CD4-positive, alpha-beta T cell treated with Interleukin-15 for 4 hours (primary cell): Measurements from ENCODE around the gene ANKRD11.
"Not testable (repeated sequence)": the region's sequence is repeated elsewhere in the genome, so short reads cannot be mapped to it uniquely, and the experiment has no call there.

Experiments used
- DNase-seq: peaks from one replicate; pipeline ENCODE4 v3.0.0-alpha.2; 2020; ENCODE audit warnings: low spot score

The ANKRD11 gene

GRCh38 chr16:89402962-89403361 is 87.4 kb downstream of the ANKRD11 start:
- no peak for DNase-seq

DNA sequence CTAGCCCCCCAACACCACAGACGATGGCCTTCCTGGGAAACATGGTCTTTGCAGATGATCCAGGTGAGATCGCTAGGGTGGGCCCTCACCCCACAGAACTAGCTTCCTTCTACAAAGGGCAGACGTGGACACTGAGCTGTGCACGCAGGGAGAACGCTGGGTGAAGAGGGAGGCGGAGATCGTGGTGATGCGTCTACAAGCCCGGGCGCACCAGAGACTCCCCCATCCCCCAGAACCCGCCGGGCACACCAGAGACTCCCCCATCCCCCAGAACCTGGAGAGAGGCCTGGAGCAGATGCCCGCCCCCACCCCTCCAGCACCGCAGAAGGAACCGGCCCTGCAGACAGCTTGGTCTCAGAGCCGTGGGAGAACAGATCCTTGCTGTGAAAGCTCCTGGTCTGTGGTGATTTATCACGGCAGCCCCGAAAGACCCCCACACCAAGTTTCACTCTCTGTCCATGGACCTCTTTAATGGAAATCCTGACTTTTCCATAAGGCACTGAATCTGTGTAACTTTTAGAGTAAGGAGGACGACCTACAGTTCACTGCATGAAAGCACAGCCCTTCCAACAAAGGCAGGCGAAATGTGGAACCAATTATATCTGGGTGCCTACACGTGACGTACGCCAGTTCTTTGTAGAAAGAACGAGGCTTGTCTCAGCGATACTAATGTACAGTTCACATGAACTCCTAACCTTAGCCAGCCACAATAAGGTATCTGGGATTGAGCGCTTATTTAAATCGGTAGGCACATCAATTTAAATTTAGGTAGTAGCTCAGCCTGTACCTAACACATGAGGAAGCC is 88.5 kb downstream of the ANKRD11 start:
- DNase-seq: no peak

- no peak for DNase-seq
These were observed 89.2 kb downstream of the ANKRD11 start for GRCh38 chr16:89401205-89401604.

GRCh38 chr16:89400740-89401139 is 89.6 kb downstream of the ANKRD11 start:
- DNase-seq: no peak

- DNase-seq: no peak
These were observed 91.4 kb downstream of the ANKRD11 start for GRCh38 chr16:89398924-89399323.

GRCh38 chr16:89397331-89397861 is 93.0 kb downstream of the ANKRD11 start:
- DNase-seq: no peak

DNA sequence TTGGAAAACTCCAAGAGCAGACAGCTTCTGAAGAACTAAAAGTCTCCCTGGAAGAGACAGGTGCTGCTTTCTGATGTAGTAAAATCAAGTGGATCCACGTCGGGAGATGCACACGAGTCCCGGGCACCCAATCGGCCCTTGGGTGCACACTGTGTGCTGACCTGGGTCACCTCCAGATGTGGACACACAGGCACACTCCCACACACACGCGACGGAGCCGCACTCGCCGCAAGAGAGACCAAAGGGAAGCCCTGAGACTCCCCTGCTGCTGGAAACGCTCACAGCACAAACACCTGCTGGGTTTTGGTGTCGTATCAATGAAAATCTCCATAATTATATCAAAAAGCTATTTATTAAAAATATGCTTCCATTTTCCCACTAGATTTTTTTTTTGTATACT is 94.2 kb downstream of the ANKRD11 start:
- DNase-seq: no peak

DNA sequence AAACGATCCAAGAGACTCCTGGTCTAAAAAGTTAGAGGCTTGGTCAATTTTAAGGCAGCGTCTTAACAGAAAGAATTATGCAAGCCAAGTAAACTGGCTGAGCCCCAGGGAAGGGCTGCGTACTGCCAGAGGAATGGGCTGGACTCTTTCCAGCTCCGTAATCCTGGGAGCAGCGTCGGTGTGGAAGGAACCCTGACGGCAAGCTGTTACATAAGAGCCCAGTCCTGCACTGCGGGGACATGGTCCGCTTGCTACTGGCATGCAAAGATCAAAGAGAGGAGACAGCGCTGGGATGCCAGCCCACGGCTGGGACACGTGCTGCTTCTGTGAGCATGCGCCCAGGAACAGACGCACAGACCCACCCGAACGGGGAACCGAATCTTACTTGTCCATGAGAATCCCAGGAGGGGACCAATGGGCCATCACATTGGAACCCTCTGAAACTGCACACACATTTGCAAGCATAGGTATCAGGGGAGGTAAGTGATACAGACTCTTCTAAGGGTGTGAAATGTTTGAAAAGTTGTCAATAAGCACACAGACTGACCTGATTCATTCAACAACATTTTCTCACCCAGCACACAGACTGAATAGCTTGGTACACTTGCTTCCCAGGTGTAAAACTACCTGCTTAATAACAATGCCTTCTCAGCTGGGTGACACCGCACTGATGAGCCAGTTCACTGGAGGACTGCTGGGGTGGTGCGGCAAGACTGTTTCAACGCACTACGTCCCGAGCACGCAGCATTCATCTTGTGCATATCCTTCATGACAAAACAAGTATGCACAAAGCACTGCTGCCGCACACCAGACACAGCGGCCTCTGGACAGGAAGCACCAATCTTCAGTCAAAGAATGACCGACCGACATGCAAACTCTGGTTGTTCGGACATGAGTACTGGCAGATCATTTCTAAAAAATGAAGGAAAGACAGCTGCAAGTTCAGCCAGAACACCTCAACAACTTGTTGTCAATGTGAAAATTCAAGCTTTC is 94.9 kb downstream of the ANKRD11 start:
- no peak for DNase-seq

- no peak for DNase-seq
These were observed 96.5 kb downstream of the ANKRD11 start for GRCh38 chr16:89393738-89394406.

- DNase-seq: no peak
These were observed 97.3 kb downstream of the ANKRD11 start for GRCh38 chr16:89392881-89393737.

DNA sequence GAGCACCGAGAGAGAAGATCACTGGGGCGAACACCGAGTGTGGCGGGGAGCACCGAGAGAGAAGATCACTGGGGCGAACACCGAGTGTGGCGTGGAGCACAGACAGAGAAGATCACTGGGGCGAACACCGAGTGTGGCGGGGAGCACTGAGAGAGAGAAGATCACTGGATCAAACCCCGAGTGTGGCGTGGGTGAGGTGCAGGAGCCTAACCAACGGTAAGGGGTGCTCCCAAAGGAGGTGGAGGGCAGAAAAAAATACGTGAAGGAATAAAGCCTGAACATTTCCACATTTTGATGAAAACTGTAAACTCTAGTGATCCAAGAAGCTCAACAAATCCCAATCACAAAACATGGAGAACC is 100.2 kb downstream of the ANKRD11 start:
- not testable (repeated sequence) for DNase-seq

DNA sequence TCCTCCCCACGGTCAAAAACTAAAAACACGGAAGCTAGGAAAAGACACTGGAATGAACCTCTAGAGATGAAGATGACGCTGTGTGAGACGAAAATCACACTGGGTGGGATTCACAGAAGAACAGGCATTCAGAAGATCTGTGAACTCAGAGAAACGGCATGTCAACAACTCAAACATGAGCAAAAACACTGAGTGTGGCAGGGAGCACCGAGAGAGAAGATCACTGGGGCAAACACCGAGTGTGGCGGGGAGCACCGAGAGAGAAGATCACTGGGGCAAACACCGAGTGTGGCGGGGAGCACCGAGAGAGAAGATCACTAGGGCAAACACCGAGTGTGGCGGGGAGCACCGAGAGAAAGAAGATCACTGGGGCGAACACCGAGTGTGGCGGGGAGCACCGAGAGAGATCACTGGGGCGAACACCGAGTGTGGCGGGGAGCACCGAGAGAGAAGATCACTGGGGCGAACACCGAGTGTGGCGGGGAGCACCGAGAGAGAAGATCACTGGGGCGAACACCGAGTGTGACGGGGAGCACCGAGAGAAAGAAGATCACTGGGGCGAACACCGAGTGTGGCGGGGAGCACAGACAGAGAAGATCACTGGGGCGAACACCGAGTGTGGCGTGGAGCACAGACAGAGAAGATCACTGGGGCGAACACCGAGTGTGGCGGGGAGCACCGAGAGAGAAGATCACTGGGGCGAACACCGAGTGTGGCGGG is 100.7 kb downstream of the ANKRD11 start:
- DNase-seq: not testable (repeated sequence)

DNA sequence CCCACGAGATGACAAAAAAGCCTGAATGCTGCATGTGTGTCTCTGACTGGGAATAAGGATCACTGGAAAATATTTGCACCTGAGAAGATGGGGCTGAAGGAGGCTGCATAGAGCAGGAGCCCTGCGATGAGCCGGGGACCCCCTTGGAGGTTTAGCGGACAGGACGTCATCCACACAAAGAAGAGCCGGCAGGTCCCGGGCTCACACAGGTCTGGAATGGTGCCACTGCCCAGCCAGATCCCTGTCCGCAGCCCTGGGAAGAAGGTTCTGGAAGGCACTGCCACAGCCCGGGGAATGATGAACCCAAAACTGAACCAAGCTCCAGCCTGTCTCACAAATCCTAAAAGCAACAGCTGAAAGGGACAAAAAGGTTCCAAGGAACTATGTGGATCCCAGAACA is 101.8 kb downstream of the ANKRD11 start:
- DNase-seq: no peak

DNA sequence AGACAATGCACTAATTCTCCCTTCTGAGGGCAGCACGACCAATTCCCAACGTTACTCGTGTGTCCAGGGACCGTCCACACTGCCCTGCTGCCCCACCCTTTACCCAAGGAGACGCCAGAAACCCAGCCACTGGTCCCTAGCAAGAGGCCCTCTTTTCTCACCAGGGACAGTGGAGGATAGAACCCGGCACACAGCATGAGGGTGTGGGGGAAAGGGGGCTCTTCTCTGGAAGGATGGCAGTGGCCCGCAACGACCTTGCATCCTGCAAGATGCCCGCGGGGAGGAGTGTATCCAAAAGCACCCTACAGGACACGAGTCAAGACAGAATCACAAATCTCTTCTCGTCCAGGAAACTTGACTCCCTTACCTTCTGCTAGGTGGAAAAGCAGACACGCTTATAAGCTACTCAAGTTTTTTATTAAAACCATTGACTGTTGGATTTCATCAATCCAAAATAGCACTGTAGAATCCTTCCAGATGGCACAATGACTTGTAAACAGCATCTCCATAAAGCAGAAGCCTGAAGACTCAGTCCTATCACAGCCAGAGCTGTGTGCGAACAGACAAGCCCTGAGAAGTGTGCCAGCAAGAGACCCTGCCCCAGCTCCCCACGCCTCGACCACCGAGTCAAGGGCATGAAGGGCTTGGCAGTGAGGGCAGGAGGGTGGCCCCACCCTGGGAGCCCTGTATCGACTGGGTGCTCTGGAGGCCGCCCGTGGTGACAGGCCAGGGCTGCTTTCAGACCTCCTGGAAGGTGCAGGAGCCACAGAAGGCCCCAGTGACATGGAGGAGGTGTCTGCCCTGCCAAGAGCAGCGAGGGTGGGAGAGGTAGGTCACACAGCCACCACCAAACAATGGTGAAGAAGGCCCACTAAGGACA is 103.8 kb downstream of the ANKRD11 start:
- no peak for DNase-seq

- DNase-seq: no peak
These were observed 104.6 kb downstream of the ANKRD11 start for GRCh38 chr16:89385712-89386111.

GRCh38 chr16:89384282-89384681 is 106.1 kb downstream of the ANKRD11 start:
- DNase-seq: no peak

- peak; percentile 29 for DNase-seq
These were observed 107.0 kb downstream of the ANKRD11 start for GRCh38 chr16:89383095-89384003.

DNA sequence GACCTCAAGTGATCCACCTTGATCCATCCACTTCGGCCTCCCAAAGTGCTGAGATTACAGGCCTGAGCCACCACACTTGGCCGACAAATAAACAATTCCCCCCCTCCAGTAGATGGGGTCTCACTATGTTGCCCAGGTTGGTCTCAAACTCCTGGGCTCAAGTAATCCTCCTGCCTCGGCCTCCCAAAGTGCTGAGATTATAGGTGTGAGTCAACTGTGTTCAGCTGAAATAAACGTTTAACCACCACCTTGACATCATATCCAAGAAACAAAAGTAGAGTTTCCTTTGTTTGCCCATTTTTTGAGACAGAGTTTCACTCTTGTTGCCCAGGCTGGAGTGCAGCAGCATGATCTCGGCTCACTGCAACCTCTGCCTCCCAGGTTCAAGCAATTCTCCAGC is 107.8 kb downstream of the ANKRD11 start:
- DNase-seq: not testable (repeated sequence)
